ENCODE data around the gene NTRK3. TPM values are rescaled to one million over a fixed set of nuclear protein-coding genes. Genes with fewer than 3 reads are reported as not detected.

NTRK3 gene
- total and polyA plus RNA-seq, 2 donors (not counting 3 experiments of a cell fraction or from before 2014, with no cell fraction given): not detected

DNA sequence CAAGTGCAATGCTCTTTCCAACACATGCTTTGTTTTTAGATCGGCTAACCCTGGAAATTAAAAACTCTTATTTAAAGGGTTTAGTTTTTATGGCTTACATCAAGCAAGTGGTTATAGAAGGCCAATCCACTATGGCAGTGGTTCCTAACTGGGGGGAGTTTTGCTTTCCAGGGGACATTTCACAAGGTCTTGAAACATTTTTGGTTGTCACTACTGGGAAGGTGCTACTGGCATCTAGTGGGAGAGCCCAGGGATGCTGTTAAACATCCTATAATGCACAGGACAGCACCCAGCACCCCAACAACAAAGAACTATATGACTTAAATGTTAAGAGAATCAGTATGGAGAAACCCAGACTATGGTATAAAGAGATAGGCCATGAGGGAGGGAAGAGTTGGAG lies 439.0 kb downstream of the NTRK3 start:
- POLR2A ChIA-PET: no interaction called here
- Histone ChIP-seq H3K4me2 (ENCODE audit: insufficient read depth, low read length) (no peak overlapping the region), H2AFZ (ENCODE audit: low read depth, low read length) (no peak overlapping the region), H3K9ac (replicated peaks; ENCODE audit: extremely low read depth, insufficient read depth, low read length) (no peak overlapping the region), H3K9me1 (replicated peaks; ENCODE audit: control insufficient read depth, extremely low read depth, insufficient read depth, low read length) (no peaks in the 10 kb centered on the region), H3K27ac (ENCODE audit: insufficient read depth, low read depth, low read length) (no peak overlapping the region), H3K79me2 (ENCODE audit: control insufficient read depth, insufficient read depth, low read length) (no peaks in the 10 kb centered on the region), H3K4me1 (ENCODE audit: control insufficient read depth, extremely low read depth, insufficient read depth, low read length) (peaks cover 7% of the 10 kb centered on the region), H3K9me3 (replicated peaks; ENCODE audit: control insufficient read depth, insufficient read depth, low read length) (no peaks in the 10 kb centered on the region), H4K20me1 (replicated peaks; ENCODE audit: control insufficient read depth, extremely low read depth, insufficient read depth, low read length) (no peaks in the 10 kb centered on the region), H3K27me3 (ENCODE audit: control insufficient read depth in 2 of 2, insufficient read depth in 2 of 2, low read length in 2 of 2) (no peaks in the 10 kb centered on the region), H3K4me3 (replicated peaks in 1 of 3; ENCODE audit: insufficient read depth in 1 of 3, low read depth in 1 of 3, low read length in 3 of 3) (no peak overlapping the region), H3K36me3 (ENCODE audit: control insufficient read depth in 2 of 2, extremely low read depth in 1 of 2, insufficient read depth in 2 of 2, low read length in 2 of 2) (no peaks in the 10 kb centered on the region)
- dilution Hi-C loops (cut with MboI; ENCODE audit: extremely low pct_ligation_motif_present, low sequenced_read_pairs) (no loop called here), intact Hi-C loops (cut with micrococcal nuclease) (no loop called here)
- no peak for DNase-seq (ENCODE audit: low read depth, low spot score)
- no TSS peak for BruUV-seq (replicated peaks)
- CTCF ChIA-PET: interaction anchor here (1.4 kb wide), 1 partner anchor 8 kb away, joined by 3 read pairs; no protein-coding TSS in a partner anchor
- TF ChIP-seq, protein P1, sequence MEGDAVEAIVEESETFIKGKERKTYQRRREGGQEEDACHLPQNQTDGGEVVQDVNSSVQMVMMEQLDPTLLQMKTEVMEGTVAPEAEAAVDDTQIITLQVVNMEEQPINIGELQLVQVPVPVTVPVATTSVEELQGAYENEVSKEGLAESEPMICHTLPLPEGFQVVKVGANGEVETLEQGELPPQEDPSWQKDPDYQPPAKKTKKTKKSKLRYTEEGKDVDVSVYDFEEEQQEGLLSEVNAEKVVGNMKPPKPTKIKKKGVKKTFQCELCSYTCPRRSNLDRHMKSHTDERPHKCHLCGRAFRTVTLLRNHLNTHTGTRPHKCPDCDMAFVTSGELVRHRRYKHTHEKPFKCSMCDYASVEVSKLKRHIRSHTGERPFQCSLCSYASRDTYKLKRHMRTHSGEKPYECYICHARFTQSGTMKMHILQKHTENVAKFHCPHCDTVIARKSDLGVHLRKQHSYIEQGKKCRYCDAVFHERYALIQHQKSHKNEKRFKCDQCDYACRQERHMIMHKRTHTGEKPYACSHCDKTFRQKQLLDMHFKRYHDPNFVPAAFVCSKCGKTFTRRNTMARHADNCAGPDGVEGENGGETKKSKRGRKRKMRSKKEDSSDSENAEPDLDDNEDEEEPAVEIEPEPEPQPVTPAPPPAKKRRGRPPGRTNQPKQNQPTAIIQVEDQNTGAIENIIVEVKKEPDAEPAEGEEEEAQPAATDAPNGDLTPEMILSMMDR (IDR thresholded peaks at IDR 0.05; ENCODE audit: extremely low read depth in 1 of 2, insufficient read depth in 1 of 2, low read depth in 1 of 2, low read length in 2 of 2): no peak
- no peak for TF ChIP-seq EZH2 (IDR thresholded peaks at IDR 0.05; ENCODE audit: borderline replicate concordance, low read depth, low read length, severe bottlenecking)
- no peak for TF ChIP-seq FOS (IDR thresholded peaks at IDR 0.05; ENCODE audit: borderline replicate concordance, insufficient read depth, low read length)
- TF ChIP-seq POLR2AphosphoS5 (IDR thresholded peaks at IDR 0.05; ENCODE audit: insufficient read depth, low read depth, low read length): no peak
- TF ChIP-seq JUN (IDR thresholded peaks at IDR 0.05; ENCODE audit: borderline replicate concordance, insufficient read depth, insufficient read length, low read depth): no peak
- TF ChIP-seq POLR2A (IDR thresholded peaks at IDR 0.05; ENCODE audit: low read depth, low read length): no peak
- no peak for TF ChIP-seq MYC (IDR thresholded peaks at IDR 0.05; ENCODE audit: low read depth, low read length)
- TF ChIP-seq, protein P2, sequence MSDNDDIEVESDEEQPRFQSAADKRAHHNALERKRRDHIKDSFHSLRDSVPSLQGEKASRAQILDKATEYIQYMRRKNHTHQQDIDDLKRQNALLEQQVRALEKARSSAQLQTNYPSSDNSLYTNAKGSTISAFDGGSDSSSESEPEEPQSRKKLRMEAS (IDR thresholded peaks at IDR 0.05; ENCODE audit: insufficient read depth, insufficient read length): no peak
- no peak for TF ChIP-seq GATA2 (IDR thresholded peaks at IDR 0.05; ENCODE audit: insufficient read depth, insufficient read length, low read depth, low read length)
- FAIRE-seq: no peak

All from endothelial cell of umbilical vein (primary cell).